Stimulated activated CD8-positive, alpha-beta memory T cell treated with anti-CD3 and anti-CD28 coated beads, Interleukin-12 subunit alpha, Interleukin-12 subunit beta, amount 100 ng/mL, for 24 hours (primary cell): Measurements from ENCODE around the gene SYPL2.
A peak's percentile ranks its signal among the peaks of the same experiment; 100 is the strongest.
"Not testable (repeated sequence)": the region's sequence is repeated elsewhere in the genome, so short reads cannot be mapped to it uniquely, and the experiment has no call there.

ENCODE experiments used
- DNase-seq: peaks from one replicate; pipeline ENCODE4 v3.0.0-alpha.2; 2020; ENCODE audit errors: extremely low read depth

Gene SYPL2

GRCh38 chr1:109466452-109467300 lies at the start of gene SYPL2:
Gene SYPL2 (plus strand): TSS chr1:109466546. CDS start chr1:109466844, 298 bp downstream.
- no peak for DNase-seq

- DNase-seq = no peak
Observed at GRCh38 chr1:109423498-109423897, 42.8 kb upstream of the SYPL2 start.

GRCh38 chr1:109425391-109426280 lies 40.7 kb upstream of the SYPL2 start:
- peak; percentile 36 for DNase-seq

- peak; percentile 85 for DNase-seq
Observed at GRCh38 chr1:109426281-109427170, 39.8 kb upstream of the SYPL2 start, which contains the start of gene PSMA5. Gene PSMA5 (minus strand): TSS chr1:109426448. CDS start chr1:109426330, 118 bp downstream.

GRCh38 chr1:109427171-109427467 lies 39.2 kb upstream of the SYPL2 start:
- DNase-seq = no peak

- no peak for DNase-seq
Observed at GRCh38 chr1:109432336-109432735, 34.0 kb upstream of the SYPL2 start.

GRCh38 chr1:109433322-109433721 lies 33.0 kb upstream of the SYPL2 start:
- no peak for DNase-seq

GRCh38 chr1:109434484-109434883 lies 31.9 kb upstream of the SYPL2 start:
- no peak for DNase-seq

- no peak for DNase-seq
Observed at GRCh38 chr1:109438798-109439297, 27.5 kb upstream of the SYPL2 start.

- no peak for DNase-seq
Observed at GRCh38 chr1:109441069-109441468, 25.3 kb upstream of the SYPL2 start.

GRCh38 chr1:109443476-109443875 lies 22.9 kb upstream of the SYPL2 start:
- no peak for DNase-seq

- DNase-seq = no peak
Observed at GRCh38 chr1:109444346-109444745, 22.0 kb upstream of the SYPL2 start.

- DNase-seq = not testable (repeated sequence)
Observed at GRCh38 chr1:109445949-109446695, 20.2 kb upstream of the SYPL2 start.

- no peak for DNase-seq
Observed at GRCh38 chr1:109447524-109447923, 18.8 kb upstream of the SYPL2 start.

GRCh38 chr1:109454497-109455133 lies 11.7 kb upstream of the SYPL2 start:
- no peak for DNase-seq

- no peak for DNase-seq
Observed at GRCh38 chr1:109457819-109458218, 8.5 kb upstream of the SYPL2 start.

GRCh38 chr1:109466125-109466451 lies 258 bp upstream of the SYPL2 start:
- DNase-seq = no peak

GRCh38 chr1:109467301-109467777 lies 993 bp downstream of the SYPL2 start:
- no peak for DNase-seq

- no peak for DNase-seq
Observed at GRCh38 chr1:109468061-109468460, 1.7 kb downstream of the SYPL2 start.

- no peak for DNase-seq
Observed at GRCh38 chr1:109468903-109469302, 2.6 kb downstream of the SYPL2 start.
